OCI-LY3 (cell line): ENCODE data around the gene IL36G.

ENCODE experiments used
- EZH2phosphoT487 ChIP-seq: fragments of 200-600 bp; shearing (Covaris generic); IDR thresholded peaks from 2 replicates; pipeline ENCODE4 v1.6.1; 2018; ENCODE audit warnings: antibody characterized with exemption, mixed run types, low read depth
- TF ChIP-seq, protein P1 (sequence below): fragments of 200-600, 300-600 bp; sonication (generic); IDR thresholded peaks from 2 replicates; pipeline ENCODE4 v1.5.1; 2014; ENCODE audit warnings: antibody characterized with exemption, low read length, low read depth

DNA sequence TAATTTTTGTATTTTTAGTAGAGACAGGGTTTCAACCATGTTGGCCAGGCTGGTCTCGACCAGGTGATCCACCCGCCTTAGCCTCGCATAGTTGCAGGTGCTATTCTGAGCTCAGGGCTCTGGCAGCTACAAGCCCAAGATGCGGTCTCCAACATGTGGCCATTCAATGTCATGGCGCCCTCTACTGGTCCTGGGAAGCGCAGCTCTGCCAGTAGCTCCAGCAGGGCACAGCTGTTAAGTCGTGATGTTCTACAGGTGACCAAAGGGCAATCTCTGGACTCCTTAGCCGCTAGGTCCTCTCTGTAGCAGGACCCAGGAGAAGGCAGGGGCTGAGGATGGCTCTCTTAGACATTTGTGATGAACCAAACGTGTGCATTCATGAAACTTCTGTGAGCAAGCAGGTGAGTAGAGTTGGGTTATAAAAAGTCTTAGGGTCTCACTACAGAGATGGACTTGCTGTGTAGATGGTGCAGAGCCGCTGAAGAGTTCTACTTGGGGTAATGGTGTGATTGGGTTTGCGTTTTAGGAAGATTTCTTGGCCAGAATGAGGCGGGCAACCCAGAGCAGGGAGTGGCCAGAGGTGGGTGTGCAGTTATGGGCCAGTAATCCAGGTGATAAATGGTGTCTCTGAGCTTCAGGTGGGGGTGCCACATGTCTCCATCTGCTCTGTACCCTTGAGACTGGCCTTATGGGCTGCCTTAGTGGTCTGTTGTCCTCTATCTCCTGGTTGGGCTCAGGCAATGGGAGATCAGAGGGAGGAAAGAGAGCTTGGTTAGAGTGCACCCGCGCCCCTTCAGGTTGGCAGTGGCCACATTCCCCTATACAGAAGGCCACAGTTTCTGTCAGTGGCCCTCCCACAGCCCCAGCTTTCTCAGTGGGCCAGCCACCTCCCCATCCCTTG is 35.8 kb upstream of the IL36G start:
- TF ChIP-seq, protein P1, sequence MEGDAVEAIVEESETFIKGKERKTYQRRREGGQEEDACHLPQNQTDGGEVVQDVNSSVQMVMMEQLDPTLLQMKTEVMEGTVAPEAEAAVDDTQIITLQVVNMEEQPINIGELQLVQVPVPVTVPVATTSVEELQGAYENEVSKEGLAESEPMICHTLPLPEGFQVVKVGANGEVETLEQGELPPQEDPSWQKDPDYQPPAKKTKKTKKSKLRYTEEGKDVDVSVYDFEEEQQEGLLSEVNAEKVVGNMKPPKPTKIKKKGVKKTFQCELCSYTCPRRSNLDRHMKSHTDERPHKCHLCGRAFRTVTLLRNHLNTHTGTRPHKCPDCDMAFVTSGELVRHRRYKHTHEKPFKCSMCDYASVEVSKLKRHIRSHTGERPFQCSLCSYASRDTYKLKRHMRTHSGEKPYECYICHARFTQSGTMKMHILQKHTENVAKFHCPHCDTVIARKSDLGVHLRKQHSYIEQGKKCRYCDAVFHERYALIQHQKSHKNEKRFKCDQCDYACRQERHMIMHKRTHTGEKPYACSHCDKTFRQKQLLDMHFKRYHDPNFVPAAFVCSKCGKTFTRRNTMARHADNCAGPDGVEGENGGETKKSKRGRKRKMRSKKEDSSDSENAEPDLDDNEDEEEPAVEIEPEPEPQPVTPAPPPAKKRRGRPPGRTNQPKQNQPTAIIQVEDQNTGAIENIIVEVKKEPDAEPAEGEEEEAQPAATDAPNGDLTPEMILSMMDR = peak; percentile 93
- TF ChIP-seq EZH2phosphoT487 = no peak
